HG02759 (cell line): ENCODE data around the gene NECTIN2.
"Not testable (repeated sequence)": the region's sequence is repeated elsewhere in the genome, so short reads cannot be mapped to it uniquely, and the experiment has no call there.

ENCODE experiments used
- ATAC-seq: cut with Tn5 transposase; IDR thresholded peaks from one replicate; pipeline ENCODE4 v1.9.1; 2021; ENCODE audit warnings: mild to moderate bottlenecking, moderate library complexity; ENCODE audit not compliant: unreplicated experiment

The NECTIN2 gene

DNA sequence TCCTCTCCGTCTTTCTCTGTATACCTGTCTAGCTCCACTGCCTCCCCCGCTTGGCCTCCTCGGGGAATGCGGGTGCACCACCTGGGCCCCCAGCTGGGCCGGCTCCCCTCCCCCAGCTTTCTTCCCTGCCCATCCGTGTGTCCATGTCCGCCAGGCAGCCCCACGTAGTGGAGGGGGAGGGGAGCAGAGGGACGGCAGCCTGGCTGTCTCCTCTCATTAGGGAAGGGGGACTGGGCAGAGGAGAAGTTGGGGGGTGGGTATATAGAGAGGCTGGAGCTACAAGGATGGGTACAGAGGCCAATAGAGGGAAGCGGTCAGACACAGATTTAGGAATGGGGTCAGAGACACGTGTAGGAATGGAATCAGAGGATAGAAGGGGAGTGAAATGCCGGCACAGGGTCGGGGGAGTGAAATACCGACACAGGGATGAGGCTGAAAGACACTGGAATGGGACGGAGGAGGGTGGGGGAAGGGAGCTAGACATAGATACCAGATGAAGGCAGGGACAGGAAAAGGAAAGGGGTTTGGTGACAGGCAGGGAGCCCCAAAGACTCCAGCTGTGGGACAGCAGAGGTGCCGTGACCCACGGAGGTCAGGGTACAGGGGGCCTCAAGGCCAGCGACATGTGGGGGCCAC lies 2.8 kb downstream of the NECTIN2 start:
- no peak for ATAC-seq

DNA sequence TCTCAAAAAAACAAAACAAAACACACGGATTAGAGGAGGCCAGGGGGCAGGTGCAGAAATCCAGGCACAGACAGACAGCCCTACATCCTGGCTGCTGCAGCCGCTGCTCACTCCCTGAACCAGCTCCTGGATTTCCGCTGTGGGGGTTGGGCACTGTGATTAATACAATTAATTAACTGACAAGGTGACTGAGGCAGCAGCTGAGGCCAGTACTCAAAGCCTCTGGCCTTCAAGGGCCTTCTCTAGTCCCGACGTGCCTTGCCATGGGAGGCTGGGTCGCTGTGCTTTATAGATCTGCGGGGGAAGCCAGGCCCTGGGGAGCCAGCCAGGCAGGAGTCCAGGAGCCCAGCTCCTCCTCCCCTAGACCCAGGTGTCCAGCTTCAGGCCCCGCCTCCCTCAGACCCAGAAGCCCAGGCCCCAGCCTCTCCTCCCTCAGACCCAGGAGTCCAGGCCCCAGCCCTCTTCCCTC lies 4.6 kb downstream of the NECTIN2 start:
- ATAC-seq = no peak

DNA sequence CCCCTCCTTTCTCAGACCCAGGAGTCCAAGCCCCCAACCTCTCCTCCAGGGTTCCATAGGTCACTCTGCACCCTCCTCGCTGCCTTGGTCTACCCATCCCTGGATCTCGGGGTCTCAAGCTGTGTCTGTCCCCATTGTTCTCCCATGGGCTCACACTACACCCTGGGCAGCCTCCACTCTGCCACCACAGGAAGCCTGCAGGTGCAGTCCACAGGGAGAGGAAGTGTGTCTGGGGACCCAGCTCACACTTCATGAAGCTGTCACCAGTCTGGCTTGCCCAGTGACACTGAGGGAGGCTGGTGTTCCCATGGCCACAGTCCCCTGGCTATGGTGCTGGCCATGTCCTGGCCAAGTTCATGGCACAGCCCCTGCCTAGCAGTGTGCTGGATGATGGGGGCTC lies 5.3 kb downstream of the NECTIN2 start:
- ATAC-seq = no peak

DNA sequence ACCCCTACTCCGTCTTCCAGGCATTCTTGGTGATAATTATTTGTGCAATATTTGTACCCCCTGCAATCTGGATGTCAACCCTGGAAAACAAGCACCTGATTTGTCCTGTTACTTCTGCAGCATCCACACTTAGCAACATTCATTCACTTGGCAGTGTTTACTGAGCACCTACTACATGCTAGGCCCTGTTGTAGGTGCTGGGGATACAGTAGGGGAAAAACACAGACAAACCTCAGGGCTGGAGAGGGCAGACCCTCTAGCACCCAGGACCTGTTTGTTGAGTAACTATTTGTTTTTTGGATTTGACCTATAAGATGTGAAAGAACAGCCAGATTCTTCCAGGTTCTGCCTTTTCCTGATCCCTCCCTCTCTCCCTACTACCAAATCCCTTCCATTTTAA lies 9.5 kb downstream of the NECTIN2 start:
- ATAC-seq = no peak

DNA sequence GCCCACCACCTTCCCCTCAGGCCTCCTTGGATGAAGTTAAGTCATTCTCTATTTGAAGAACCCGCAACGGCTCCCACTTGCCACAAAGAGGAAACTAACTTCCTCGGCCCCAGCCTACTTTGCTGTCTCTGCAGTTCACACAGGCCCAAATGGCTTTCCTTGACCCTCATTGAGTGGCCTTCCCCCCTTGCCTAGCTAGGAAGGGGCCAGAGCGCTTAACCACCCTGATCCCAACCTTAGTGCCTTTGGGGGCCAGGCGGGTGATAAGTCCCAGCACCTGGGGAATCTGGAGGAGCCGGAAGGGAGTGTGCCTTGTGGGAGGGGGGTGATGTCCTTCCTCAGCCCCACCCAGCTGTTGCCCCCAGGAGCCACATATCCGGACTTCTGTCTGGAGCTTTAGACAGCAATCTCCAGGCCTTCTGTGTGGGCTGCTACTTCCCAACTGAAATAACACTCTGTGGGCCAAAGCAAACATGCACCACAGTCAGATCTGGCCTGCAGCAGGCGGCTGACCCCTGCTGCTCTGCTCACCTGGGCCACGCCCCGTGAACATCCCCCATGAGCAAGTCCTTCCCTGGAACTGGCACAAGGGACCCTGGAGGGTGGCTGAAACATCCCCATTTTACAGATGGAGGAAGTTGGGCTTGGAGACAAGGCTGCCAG lies 10.5 kb downstream of the NECTIN2 start:
- no peak for ATAC-seq

DNA sequence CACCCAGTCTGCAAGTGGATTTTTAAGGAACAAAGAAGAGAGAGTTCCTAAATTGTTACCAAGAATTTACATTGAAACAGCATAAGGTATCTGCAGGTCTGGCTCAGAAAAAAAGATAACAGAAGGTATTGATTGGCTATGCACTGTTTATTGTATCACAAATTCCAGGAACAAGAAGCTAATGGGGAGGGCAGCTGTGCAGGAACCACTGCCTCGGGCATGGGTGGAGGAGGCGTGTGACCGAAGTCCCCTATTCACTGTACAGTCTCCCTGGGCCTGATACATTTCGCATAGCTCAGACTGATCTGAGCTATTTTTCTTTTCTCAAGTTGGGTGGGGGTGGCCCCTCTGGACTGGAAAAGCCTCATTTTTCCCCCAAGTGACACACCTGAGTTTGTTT lies 11.7 kb downstream of the NECTIN2 start:
- ATAC-seq = no peak

DNA sequence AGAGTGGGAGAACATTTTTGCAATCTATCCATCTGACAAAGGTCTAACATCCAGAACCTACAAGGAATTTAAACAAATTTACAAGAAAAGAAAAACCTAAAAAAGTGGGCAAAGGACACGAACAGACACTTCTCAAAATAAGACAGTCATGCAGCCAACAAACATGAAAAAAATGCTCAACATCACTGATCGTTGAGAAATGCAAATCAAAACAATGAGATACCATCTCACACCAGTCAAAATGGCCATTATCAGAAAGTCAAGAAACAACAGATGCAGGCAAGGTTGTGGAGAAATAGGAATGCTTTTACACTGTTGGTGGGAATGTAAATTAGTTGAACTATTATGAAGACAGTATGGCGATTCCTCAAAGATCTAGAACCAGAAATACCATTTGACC lies 15.5 kb downstream of the NECTIN2 start:
- not testable (repeated sequence) for ATAC-seq

DNA sequence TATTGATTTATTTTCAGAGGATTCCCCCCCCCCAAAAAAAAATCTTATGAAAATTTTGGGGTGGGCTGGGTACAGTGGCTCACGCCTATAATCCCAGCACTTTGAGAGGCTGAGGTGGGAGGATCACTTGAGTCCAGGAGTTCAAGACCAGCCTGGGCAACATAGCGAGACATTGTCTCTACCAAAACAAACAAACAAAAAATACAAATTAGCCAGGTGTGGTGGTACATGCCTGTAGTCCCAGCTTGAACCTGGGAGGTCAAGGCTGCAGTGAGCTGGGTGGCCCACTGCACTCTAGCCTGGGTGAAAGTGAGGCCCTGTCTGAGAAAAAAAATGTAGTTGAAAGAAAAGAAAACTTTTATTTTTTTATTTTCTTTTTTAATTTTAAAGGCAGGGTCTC lies 17.9 kb downstream of the NECTIN2 start:
- no peak for ATAC-seq

DNA sequence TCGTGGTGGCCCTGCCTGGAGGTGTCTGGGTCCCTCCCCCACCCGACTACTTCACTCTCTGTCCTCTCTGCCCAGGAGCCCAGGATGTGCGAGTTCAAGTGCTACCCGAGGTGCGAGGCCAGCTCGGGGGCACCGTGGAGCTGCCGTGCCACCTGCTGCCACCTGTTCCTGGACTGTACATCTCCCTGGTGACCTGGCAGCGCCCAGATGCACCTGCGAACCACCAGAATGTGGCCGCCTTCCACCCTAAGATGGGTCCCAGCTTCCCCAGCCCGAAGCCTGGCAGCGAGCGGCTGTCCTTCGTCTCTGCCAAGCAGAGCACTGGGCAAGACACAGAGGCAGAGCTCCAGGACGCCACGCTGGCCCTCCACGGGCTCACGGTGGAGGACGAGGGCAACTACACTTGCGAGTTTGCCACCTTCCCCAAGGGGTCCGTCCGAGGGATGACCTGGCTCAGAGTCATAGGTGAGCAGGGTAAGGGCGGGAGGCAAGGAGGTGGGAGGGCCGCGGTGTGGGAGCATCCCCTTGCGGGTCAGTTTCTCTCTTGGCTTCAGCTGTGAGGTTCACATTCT lies 19.2 kb downstream of the NECTIN2 start:
- no peak for ATAC-seq

DNA sequence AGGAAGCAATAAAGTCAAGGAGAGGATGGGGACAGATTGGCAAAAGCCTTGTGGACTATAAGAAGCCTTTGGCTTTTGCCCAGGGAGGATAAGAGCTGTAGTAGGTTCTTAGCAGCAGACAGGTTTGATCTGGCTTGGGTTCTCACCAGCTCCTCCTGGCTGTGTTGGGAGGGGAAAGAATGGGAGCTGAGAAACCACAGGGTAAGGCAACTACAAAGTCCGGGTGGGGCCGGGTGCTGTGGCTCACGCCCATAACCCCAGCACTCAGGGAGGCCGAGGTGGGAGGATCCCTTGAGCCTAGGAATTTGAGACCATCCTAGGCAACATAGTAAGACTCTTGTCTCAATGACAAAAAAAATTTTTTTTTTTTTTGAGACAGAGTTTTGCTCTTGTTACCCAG lies 20.6 kb downstream of the NECTIN2 start:
- ATAC-seq = no peak

DNA sequence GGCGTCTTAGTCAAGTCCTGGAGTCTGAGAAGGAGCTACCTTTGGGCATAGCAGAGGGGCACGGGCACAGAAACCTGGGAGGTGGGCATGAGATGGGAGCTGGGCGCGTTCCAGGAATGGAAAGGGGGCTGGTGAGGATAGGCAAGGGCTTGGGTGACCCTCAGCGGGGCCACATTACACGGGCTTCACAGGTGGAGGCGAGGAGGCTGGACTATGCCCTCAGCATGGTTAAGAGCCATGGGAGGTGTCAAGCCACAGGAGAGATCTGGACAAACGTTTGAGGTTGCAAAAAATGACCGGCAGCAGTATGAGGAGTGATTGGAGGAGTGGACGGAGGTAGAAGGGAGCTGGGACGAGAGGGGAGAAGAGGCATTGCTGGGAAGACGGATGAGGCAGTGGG lies 21.5 kb downstream of the NECTIN2 start:
- ATAC-seq = no peak

DNA sequence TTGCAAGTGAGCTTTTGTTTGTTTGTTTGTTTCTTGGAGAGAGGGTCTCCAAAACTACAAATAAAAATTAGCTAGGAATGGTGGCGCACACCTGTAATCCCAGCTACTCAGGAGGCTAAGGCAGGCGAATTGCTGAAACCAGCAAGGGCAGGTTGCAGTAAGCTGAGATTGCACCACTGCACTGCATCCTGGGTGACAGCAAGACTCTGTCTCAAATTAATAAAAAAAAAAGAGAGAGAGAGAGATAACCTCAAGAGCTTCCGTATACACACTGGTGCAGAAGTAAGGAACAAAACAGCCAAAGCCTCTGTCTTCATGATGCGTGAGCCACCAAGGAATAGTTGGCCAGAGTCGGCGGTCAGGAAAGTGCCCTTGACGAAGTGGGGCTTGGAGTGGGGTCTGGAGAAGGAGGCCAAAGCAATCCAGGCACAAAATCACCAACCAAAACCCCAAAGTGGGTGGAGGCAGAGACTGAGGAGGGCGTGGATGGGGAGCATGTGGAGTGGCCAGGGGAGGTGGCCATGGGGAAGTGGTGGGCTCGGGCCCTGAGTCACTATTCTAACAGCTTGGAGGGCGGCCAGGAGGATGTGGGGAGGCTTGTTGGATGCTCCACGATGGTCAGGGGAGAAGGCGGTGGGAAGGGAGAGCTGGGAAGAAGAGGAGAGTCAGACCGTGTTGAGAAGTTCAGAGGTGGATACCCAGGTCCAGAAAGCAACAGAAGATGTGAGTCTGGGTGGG lies 23.8 kb downstream of the NECTIN2 start:
- ATAC-seq = no peak

DNA sequence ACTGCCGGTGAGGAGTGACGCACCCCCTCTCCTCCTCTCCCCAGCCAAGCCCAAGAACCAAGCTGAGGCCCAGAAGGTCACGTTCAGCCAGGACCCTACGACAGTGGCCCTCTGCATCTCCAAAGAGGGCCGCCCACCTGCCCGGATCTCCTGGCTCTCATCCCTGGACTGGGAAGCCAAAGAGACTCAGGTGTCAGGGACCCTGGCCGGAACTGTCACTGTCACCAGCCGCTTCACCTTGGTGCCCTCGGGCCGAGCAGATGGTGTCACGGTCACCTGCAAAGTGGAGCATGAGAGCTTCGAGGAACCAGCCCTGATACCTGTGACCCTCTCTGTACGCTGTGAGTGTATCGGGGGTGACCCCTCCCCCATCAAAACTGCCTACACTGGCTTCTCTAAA lies 25.7 kb downstream of the NECTIN2 start:
- no peak for ATAC-seq

DNA sequence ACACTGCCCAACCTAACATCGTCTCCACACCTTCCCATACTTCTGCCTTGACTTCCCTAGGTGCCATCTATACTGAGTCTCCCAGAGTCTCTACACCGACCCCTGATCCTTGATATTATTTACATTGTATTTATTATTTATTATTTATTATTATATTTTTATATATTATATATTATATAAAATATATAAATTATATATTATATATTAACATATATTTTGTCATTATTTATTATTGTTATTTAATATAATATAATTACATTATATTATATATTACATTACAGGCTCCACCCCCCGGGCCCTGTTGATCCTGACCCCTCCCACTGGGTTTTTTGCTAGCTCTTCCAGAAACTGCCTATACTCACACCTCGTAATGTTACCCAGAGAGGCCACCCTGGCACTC lies 26.6 kb downstream of the NECTIN2 start:
- no peak for ATAC-seq

DNA sequence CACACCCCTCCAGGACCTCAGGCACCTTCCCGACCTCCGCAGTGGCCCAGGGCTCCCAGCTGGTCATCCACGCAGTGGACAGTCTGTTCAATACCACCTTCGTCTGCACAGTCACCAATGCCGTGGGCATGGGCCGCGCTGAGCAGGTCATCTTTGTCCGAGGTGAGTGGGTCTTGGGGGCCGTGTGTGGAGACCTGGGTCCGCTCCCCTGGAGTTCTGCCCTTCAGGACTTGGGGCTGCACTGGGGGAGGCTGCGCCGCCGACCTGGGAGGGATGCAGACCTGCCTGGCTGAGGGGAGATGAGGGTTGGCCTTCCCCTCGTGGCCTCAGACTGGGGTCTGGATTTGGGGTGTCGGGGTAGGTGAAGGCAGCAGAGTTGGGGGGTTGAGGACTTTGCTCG lies 28.2 kb downstream of the NECTIN2 start:
- ATAC-seq = no peak

DNA sequence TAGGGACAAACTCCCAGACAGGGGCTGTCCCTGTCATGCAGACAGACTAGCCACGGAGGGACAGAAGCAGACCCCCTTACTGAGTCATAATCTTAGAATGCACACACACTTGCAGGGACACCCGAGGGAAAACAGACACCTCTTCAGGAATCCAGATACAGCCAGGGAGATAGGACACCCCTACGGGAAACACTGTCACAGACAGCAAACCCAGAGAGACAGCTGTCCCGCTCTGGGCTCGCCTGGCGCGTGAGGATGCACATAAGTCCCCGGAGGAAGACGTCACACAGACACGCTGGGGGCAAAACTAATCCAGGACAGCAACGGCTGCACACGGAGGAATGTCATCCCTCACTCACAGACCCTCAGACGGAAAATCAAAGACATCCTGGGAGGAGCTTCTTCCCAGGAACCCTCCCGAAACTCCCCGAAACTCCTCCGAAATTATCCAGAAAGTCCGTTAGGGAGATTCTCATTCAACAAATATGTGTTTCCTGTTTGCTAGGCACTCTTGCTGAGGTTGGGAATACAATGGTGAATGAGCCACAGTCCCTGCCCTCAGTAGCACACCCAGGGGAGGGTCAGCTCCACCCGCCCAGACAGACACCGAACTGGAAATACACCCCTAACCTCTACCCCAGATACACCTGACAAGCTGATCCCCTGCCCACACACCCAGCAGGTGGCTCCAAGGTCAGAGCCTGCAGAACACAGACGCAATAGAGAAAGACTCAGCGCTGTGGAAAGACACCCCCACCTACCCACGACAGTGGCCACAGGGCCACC lies 29.8 kb downstream of the NECTIN2 start:
- ATAC-seq = no peak

DNA sequence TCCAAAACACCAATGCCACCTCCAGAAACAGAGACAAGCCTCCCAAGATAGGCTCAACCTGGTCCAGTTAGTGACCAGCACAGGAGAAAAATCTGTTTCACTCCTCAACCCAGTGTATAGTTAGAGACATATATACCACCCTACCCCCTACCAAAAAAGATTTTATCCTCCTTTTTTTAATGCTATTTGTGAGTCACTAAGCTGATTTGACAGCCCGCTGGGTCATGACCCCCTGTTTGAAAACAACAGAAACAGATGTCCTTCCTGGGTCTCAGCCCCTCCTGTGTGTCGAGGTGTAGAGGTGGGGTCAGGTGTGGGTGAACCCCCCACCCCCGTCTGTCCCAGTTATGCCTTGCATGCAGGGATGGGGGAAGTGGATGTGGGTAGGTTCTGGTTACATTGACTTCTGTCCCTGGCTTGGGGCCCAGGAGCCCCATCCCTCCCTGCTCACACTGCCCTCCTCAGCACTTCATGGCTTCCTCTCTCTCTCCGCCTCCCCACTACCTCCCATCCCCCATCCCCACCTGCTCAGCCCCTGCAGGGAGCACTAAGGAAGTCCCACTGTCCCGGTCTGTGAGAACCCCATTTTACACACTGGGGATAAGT lies 30.9 kb downstream of the NECTIN2 start:
- ATAC-seq = no peak

DNA sequence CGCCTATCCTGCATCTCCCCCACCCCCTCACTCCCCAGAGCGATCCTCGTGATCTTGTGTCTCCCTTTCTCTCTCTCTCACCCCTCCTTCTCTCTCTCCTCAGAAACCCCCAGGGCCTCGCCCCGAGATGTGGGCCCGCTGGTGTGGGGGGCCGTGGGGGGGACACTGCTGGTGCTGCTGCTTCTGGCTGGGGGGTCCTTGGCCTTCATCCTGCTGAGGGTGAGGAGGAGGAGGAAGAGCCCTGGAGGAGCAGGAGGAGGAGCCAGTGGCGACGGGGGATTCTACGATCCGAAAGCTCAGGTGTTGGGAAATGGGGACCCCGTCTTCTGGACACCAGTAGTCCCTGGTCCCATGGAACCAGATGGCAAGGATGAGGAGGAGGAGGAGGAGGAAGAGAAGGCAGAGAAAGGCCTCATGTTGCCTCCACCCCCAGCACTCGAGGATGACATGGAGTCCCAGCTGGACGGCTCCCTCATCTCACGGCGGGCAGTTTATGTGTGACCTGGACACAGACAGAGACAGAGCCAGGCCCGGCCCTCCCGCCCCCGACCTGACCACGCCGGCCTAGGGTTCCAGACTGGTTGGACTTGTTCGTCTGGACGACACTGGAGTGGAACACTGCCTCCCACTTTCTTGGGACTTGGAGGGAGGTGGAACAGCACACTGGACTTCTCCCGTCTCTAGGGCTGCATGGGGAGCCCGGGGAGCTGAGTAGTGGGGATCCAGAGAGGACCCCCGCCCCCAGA lies 32.2 kb downstream of the NECTIN2 start:
- no peak for ATAC-seq

DNA sequence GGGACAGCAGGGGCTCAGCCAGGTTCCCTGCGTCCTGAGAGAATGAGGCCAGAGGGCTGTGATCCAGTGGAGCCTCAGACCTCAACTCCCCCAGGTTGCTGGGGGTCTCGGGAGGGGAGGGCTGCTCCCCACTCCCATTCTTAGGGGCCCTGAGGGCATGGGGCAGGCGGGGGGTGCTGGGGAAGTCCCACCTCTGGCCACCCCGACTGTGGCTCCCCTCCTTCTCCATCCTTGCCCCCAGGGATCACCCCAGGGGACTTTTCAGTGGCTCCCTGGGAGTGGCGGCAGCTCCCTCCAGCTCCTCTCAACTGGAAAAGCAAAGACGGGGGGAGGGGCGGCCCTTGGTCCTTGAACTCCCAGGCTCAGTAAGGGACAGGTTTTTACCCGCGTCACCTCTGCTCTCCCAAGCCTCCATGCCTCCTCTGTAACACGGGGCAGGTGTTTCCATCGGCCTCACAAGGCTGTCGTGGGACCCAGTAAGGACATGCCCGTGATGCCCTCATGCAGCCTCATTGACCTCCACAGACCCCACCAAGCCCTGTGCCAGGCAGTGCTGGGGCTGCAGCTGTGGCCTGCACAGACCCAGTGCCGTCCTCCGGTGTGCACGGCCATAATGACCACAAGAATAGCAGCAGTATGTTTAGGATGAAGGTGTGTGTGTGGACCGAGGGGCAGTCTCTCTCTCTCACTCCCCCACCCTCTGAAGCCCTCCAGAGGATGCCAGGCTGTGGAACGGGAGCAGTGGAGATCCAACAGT lies 33.4 kb downstream of the NECTIN2 start:
- ATAC-seq = no peak
